Lower lobe of right lung (tissue), 2 donors: Measurements from ENCODE around the gene LGALS9. TPM values are rescaled to one million over a fixed set of nuclear protein-coding genes. Genes with fewer than 3 reads are reported as not detected.
"Not testable (repeated sequence)": the region's sequence is repeated elsewhere in the genome, so short reads cannot be mapped to it uniquely, and the experiment has no call there.

ENCODE experiments used
- ATAC-seq, 2 donors: fragments of 200-7000 bp; cut with Tn5 transposase; one replicate each; pipeline ENCODE4 v1.9.1; 2020 to 2022; ENCODE audit warnings: mild to moderate bottlenecking in 2 of 2, moderate library complexity in 2 of 2
- DNase-seq: peaks from one replicate; pipeline ENCODE4 v3.0.0-alpha.2; 2020
- H3K27ac ChIP-seq: fragments of 200-600 bp; one replicate; pipeline ENCODE4 v1.8.0; 2022
- H3K27me3 ChIP-seq: fragments of 200-600 bp; one replicate; pipeline ENCODE4 v1.8.0; 2022; ENCODE audit warnings: low read depth
- H3K36me3 ChIP-seq: fragments of 200-600 bp; one replicate; pipeline ENCODE4 v1.8.0; 2022; ENCODE audit warnings: mild to moderate bottlenecking
- H3K4me1 ChIP-seq: fragments of 200-600 bp; one replicate; pipeline ENCODE4 v1.8.0; 2022
- H3K4me3 ChIP-seq: fragments of 200-600 bp; one replicate; pipeline ENCODE4 v1.8.0; 2022; ENCODE audit warnings: mild to moderate bottlenecking
- H3K9me3 ChIP-seq: fragments of 200-600 bp; one replicate; pipeline ENCODE4 v1.8.0; 2022
- intact Hi-C: fragments of 100-400 bp; cut with DNase I; formaldehyde crosslinking; loops from one replicate; pipeline ENCODE4 v1.11.0; 2022
- total RNA-seq: library from RNA; stranded (reverse); fragmentation: NEBNext Ultra II Directional; extraction: Animal tissue kit (Norgen Biotek cat#: 25700); gene quantifications from one replicate; pipeline ENCODE4 v1.2.1, GENCODE V29; 2021
- TF ChIP-seq, protein P1 (sequence below): fragments of 200-600 bp; IDR thresholded peaks from one replicate; pipeline ENCODE4 v1.8.0; 2022; ENCODE audit warnings: antibody characterized with exemption, mild to moderate bottlenecking
- donor health status: DM: no; HTN: yes; CAD: no; lungs with severe emphysema.

LGALS9 gene
- total RNA-seq, 1 donor from 2014 or later = 349 TPM

DNA sequence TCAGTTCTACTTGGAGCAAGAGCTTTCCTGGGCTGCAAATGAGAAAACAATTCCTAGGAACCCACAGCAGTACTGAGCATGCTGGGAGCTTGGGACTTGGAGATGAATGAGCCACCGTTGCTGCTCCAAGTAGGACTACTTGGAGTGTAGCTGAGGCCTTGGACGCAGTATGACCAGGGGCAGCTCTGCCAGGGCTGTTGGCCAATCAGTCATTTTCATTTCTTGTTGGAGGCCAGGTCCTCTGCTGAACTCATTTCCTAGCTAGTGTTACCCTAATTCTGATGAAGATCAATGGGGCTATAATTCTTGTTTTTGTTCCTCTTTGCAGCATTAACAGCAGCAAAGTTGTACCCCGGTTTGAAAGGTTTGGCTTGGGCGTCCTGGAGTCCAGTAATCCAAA is 8.0 kb upstream of the LGALS9 start:
- intact Hi-C loops = no loop called here
- no peak for ATAC-seq

DNA sequence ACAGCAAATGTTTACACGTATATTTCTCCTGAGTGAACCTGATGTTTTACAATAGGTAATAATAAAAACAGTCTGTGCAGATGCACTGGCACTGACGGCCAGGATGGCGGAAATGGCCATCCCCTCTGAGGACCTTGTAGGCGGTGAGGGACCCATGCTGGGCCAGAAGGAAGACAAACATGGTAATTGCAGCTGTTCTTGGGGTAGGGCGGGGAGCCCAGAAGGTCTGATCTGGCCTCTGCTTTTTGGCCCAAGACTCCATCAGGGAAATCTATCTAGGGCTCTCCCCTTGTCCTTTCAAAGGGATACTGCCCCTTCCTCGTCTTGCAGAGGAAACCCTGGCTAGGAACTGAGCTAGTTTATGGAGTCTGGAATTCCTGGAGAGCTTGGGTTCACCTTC is 7.4 kb upstream of the LGALS9 start:
- H3K9me3 ChIP-seq = no peaks in the 10 kb centered on the region
- no peaks in the 10 kb centered on the region for H3K4me1 ChIP-seq
- H3K4me3 ChIP-seq = no peak overlapping the region
- TF ChIP-seq, protein P1, sequence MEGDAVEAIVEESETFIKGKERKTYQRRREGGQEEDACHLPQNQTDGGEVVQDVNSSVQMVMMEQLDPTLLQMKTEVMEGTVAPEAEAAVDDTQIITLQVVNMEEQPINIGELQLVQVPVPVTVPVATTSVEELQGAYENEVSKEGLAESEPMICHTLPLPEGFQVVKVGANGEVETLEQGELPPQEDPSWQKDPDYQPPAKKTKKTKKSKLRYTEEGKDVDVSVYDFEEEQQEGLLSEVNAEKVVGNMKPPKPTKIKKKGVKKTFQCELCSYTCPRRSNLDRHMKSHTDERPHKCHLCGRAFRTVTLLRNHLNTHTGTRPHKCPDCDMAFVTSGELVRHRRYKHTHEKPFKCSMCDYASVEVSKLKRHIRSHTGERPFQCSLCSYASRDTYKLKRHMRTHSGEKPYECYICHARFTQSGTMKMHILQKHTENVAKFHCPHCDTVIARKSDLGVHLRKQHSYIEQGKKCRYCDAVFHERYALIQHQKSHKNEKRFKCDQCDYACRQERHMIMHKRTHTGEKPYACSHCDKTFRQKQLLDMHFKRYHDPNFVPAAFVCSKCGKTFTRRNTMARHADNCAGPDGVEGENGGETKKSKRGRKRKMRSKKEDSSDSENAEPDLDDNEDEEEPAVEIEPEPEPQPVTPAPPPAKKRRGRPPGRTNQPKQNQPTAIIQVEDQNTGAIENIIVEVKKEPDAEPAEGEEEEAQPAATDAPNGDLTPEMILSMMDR = no peak
- peaks cover 85% of the 10 kb centered on the region for H3K36me3 ChIP-seq
- H3K27ac ChIP-seq = no peak overlapping the region
- intact Hi-C loops = no loop called here
- no peak for ATAC-seq
- H3K27me3 ChIP-seq = no peaks in the 10 kb centered on the region
- no peak for DNase-seq

More for the DNA sequence above, 8.0 kb upstream of the LGALS9 start:
- no peaks in the 10 kb centered on the region for H3K9me3 ChIP-seq
- H3K4me3 ChIP-seq = no peak overlapping the region
- no peaks in the 10 kb centered on the region for H3K27me3 ChIP-seq
- H3K27ac ChIP-seq = no peak overlapping the region
- H3K4me1 ChIP-seq = no peaks in the 10 kb centered on the region
- peaks cover 92% of the 10 kb centered on the region for H3K36me3 ChIP-seq
- TF ChIP-seq, protein P1 = no peak
- no peak for DNase-seq

DNA sequence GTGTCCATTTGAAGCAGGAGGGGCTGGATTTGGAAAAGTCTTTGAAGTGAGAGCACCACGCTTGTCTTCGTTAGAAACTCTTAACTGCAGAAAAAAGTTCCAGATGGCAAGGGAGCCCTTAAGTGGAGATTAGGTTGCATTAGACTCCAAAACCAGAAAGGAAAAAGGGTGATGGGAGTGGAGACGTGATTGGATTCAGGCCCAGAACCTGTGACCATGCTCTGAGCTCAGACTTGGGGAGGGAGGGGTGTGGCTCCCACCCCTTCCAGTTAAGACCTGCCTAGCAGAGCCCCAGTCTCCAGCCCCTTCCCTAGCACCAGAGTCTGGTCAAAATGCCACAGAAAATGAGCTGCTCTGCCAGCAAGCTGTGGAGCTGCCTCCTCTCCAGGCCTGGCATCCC is 6.4 kb upstream of the LGALS9 start:
- peaks cover 76% of the 10 kb centered on the region for H3K36me3 ChIP-seq

DNA sequence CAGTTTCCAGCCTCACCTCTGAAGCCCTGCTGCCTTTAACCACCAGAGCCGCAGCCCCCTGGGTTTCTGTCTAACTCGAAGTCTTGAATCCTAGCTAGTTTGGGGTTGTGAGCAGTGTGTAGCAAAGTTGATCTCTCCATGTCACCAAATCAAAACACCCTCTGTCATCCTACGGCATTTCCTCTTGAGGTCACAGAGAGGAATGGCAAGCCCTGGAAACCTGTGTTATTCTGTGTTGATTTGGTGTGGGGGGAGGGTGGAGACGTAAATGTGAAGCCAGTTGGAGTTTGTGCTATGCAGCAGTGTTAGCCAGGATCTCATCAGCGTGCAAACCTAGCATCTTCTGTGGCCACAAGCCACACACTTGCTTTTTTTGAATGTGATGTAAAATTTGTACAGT is 5.1 kb upstream of the LGALS9 start:
- H3K36me3 ChIP-seq = peaks cover 63% of the 10 kb centered on the region

More for the DNA sequence above, 6.4 kb upstream of the LGALS9 start:
- intact Hi-C loops = no loop called here
- DNase-seq = no peak
- Histone ChIP-seq H3K4me1 (no peaks in the 10 kb centered on the region), H3K9me3 (no peaks in the 10 kb centered on the region), H3K27ac (no peak overlapping the region), H3K4me3 (no peak overlapping the region), H3K27me3 (no peaks in the 10 kb centered on the region)
- ATAC-seq = no peak
- TF ChIP-seq, protein P1 = no peak

DNA sequence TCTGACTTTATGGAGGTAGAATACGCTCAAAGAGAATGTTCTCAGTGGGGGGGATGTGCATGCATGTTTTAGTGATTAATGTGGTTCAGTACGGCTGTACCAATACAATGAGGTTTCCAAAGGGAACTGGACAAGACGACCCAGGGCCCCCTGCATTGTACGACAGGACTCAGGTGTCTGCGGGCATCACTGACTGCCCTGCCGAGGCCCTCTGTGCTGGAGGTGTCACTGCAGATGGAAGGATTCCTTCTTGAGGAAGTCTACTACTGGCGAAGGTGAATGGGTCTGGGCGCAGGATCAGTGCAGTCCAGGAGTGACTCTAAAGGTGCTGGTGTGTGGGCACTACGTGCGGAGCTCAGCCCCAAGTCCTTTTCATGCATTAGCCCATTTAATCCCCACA is 3.5 kb upstream of the LGALS9 start:
- Histone ChIP-seq H3K27me3 (no peaks in the 10 kb centered on the region), H3K36me3 (peaks cover 46% of the 10 kb centered on the region), H3K27ac (no peak overlapping the region), H3K9me3 (no peaks in the 10 kb centered on the region), H3K4me3 (no peak overlapping the region), H3K4me1 (peaks cover 20% of the 10 kb centered on the region)
- intact Hi-C loops = no loop called here
- ATAC-seq (no peak), DNase-seq (no peak)
- TF ChIP-seq, protein P1 = no peak

More for the DNA sequence above, 5.1 kb upstream of the LGALS9 start:
- no peaks in the 10 kb centered on the region for H3K27me3 ChIP-seq
- intact Hi-C loops = no loop called here
- H3K4me3 ChIP-seq = no peak overlapping the region
- no peak for DNase-seq
- H3K9me3 ChIP-seq = no peaks in the 10 kb centered on the region
- TF ChIP-seq, protein P1 = no peak
- no peak for ATAC-seq
- no peak overlapping the region for H3K27ac ChIP-seq
- peaks cover 3% of the 10 kb centered on the region for H3K4me1 ChIP-seq

DNA sequence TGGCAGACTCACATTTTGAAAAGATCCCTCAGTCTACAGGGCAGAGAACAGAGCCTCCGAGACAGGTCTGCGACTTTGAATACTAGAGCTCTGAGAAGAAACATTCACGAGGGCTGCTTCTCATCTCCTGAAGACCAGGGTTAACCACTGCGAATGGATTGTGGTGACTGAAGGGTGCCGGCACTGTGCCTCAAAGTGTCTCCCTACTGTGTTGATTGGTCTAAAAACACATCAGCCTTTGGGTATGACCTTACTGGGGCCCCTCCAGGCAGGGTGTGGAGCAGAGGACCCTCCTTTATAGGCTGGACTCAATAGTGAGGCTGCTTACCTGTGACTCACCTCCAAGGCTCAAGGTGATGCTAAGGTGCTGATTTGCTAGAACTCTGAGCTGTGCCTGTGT is 2.6 kb upstream of the LGALS9 start:
- TF ChIP-seq, protein P1 = no peak
- no peak overlapping the region for H3K27ac ChIP-seq
- peaks cover 27% of the 10 kb centered on the region for H3K4me1 ChIP-seq
- H3K9me3 ChIP-seq = no peaks in the 10 kb centered on the region
- peaks cover 38% of the 10 kb centered on the region for H3K36me3 ChIP-seq
- DNase-seq = no peak
- no peak overlapping the region for H3K4me3 ChIP-seq
- no peaks in the 10 kb centered on the region for H3K27me3 ChIP-seq
- ATAC-seq = no peak
- intact Hi-C loops = no loop called here

DNA sequence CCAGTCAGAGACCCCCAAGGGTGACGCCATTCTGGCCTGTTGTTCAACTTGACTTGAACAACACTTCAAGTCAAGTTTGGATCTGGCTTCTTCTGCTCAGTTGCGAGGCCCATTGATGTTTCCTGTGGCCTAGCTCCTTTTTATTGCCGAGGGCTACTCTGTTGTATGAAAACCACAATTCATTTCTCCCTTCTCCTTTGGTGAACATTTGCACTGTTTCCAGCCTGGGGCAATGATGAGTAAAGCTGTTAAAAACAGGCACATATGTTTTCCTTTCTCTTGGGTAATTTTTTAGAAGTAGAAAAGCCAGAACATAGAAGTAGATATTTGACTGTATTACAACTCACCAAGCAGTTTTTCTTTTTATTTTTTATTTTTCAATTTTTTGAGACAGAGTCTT is 1.7 kb upstream of the LGALS9 start:
- H3K4me3 ChIP-seq, ATAC-seq, DNase-seq, H3K27ac ChIP-seq, intact Hi-C loops, H3K27me3 ChIP-seq, H3K9me3 ChIP-seq: not testable (repeated sequence)
- H3K4me1 ChIP-seq = peaks cover 34% of the 10 kb centered on the region
- peaks cover 29% of the 10 kb centered on the region for H3K36me3 ChIP-seq
